Activated gamma-delta T cell (primary cell): ENCODE results near the gene RASL11A.
A peak's percentile ranks its signal among the peaks of the same experiment; 100 is the strongest.
"Not testable (repeated sequence)": the region's sequence is repeated elsewhere in the genome, so short reads cannot be mapped to it uniquely, and the experiment has no call there.

Experiments used
- DNase-seq: peaks from one replicate; lab custom pipeline; 2025; lab: John Stamatoyannopoulos, UW
- total RNA-seq, 2 donors: gene quantifications; one replicate each; lab custom pipeline; 2026; lab: John Stamatoyannopoulos, UW

RASL11A gene, protein sequence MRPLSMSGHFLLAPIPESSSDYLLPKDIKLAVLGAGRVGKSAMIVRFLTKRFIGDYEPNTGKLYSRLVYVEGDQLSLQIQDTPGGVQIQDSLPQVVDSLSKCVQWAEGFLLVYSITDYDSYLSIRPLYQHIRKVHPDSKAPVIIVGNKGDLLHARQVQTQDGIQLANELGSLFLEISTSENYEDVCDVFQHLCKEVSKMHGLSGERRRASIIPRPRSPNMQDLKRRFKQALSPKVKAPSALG
- total RNA-seq, result 0.48 to 0.61 reads per million in 2 donors

DNA sequence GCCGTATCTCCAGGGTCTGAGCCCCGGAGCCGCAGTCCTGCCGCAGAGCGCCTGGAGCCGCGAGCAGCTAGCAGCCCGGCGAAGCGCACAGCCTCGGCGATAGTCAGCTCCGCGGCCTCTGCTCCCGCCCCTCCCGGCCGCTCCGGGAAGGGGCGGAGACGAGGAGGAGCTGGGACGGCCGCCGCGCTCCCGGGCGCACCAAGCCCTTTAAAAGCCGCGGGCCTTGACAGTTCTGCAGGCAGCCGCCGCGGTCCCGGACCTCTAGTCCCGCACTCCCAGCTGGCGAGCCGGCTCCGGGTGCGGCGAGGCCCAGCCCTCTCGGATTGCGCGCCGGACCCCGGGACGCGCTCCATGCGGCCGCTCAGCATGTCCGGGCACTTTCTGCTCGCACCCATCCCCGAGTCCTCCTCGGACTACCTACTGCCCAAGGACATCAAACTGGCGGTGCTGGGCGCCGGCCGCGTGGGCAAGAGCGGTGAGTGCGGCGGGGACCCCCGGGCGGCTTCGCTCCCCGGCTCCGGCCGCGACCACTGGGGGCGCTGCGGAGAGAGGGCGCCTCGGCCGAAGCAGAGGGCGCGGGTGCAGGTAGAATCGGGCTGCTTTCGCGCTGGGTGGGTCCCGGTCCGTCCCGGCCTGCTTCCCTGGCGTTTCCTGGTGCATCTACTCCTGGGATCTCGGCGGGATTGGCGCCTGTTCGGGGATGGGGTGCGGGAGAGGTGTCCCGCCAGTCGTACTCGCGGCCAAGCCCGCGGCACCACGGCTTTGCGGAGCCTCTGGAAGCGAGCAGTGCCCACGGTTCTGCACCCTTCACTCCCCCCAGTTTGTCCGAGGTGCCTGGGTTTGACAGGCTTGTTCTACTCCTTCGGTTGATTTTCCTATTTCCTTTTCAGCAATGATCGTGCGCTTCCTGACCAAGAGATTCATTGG, at the start of gene RASL11A:
RASL11A (plus strand) TSS at position 237 of the 927 bp plus-strand sequence; CDS start at position 352, 115 bp downstream.
- peak; percentile 46 for DNase-seq

DNA sequence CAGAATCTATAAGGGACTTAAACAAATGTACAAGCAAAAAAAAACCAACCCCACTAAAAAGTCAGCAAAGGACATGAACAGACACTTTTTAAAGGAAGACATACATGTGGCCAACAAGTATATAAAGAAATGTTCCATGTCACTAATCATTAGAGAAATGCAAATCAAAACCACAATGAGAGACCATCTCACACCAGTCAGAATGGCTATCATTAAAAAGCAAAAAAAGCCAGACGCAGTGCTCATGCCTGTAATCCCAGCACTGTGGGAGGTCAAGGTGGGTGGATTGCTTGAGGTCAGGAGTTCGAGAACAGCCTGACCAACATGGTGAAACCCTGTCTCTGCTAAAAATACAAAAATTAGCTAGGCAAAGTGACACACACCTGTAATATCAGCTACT, 48.5 kb upstream of the RASL11A start:
- DNase-seq, result not testable (repeated sequence)

GRCh38 chr13:27226991-27227390, 43.6 kb upstream of the RASL11A start:
- DNase-seq, result no peak

- no peak for DNase-seq
These were observed 42.5 kb upstream of the RASL11A start for GRCh38 chr13:27228131-27228530.

- no peak for DNase-seq
These were observed 41.0 kb upstream of the RASL11A start for GRCh38 chr13:27229642-27230041.

DNA sequence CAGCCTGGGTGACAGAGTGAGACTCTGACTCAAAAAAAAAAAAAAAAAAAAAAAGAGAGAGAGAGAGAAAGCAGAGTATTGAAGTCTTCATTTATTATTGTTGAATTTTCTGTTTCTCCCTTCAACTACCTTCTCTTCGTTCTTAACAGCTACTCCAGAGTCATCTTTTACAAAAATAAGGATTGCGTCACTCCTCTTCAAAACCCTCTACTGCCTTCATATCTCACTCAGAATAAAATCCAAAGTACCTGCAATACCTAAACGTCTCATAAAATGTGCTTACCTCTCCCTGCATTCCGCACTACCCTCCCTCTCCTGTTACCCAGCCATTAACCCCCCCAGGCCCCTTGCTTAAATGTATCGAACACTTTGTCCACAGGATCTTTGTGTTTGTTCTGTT, 36.7 kb upstream of the RASL11A start:
- no peak for DNase-seq

- DNase-seq, result no peak
These were observed 34.2 kb upstream of the RASL11A start for GRCh38 chr13:27236478-27236877.

- DNase-seq, result no peak
These were observed 27.9 kb upstream of the RASL11A start for GRCh38 chr13:27242702-27243101.

DNA sequence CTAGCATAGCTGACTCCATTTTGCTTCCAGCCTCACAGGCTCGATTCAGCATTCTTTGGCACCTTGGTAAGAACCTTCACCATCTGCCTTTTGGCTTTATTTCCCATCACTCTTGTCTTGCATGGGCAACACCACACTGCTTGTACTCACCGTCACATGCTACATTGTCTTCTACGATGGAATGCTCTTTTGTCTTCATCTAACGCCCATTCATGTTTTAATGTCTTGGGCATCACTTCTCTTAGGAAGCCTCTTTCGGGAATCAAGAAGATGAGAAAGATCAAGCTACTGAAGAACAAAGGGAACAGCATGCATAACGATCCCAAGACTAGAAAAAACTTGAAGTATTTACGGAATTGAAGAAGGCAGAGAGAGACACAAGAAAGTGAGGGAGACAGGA, 25.0 kb upstream of the RASL11A start:
- DNase-seq, result no peak

GRCh38 chr13:27250833-27251165, 19.8 kb upstream of the RASL11A start:
- DNase-seq, result no peak

- DNase-seq, result peak; percentile 77
These were observed 19.2 kb upstream of the RASL11A start, which contains the start of gene RPL21 for GRCh38 chr13:27251166-27252091. Gene RPL21, plus strand, starts transcription at chr13:27251558. Its CDS starts 2,219 bp downstream, at chr13:27253777.

- no peak for DNase-seq
These were observed 18.2 kb upstream of the RASL11A start for GRCh38 chr13:27252467-27252866.

DNA sequence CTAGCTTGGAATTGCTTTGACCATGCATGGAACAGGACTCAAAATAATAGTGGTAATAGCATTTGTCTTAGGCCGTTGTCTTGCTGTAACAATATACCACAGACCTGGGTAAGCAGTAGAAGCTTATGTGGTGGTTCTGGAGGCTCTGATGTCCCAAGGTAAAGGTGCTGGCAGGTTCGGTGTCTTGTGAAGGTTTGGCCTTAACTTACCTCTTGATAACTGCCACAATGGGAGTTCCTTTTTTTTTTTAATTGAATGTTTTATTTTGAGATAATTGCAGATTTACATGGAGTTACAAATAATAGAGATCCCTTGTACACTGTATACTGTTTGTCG, 13.4 kb upstream of the RASL11A start:
- DNase-seq, result no peak

- DNase-seq, result no peak
These were observed 12.9 kb upstream of the RASL11A start for GRCh38 chr13:27257648-27258253.

DNA sequence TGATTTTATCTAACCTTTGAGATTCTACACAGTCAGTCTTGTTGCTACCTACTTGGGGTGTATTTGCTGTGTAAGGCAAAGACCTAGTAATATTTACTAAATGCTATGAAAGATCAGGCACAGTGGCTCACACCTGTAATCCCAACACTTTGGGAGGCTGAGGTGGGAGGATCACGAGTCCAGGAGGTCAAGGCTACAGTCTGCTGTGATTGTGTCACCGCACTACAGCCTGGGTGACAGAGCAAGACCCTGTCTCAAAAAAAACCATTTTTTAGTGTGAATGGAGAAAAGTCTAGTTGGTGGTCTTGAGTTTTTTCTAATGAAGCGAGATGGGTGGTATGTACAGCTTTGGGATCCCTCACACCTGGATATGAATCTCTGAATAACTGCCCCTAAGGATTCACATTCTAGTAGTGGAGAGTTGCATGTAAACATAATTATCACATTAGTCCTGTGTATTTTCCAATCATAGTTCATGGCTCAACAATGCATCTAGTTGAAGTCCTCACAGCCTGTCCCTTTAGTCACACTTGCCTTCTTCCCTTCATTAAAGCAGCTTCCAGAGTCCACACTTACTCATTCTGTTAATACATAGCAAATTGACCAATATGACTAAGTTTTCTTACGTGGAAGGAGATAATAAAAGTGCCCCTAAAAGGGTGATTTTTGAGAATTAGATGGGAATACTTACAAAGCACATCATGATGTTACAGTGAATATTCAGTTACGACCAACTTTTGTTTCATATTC, 11.8 kb upstream of the RASL11A start:
- DNase-seq, result no peak

GRCh38 chr13:27259831-27260230, 10.8 kb upstream of the RASL11A start:
- no peak for DNase-seq

GRCh38 chr13:27261396-27261795, 9.2 kb upstream of the RASL11A start:
- no peak for DNase-seq

DNA sequence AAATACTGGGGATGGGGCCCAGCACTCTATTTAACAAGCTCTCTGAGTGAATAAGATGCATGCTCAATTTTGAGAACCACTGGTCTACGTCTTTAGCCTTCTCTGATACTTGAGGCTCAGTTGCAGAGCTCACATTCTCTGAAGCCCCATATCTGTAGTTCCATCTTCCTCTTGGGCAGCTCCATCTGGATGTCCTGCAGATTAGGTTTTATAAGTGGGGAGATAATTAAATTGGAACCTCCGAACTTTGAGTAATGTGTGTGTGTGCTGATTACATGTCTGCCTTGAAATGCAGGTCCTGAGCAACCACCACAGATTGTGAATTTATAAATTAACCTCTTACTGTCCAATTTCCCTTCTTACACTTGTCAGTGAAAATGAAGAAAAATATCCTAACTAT, 7.2 kb upstream of the RASL11A start:
- no peak for DNase-seq

DNA sequence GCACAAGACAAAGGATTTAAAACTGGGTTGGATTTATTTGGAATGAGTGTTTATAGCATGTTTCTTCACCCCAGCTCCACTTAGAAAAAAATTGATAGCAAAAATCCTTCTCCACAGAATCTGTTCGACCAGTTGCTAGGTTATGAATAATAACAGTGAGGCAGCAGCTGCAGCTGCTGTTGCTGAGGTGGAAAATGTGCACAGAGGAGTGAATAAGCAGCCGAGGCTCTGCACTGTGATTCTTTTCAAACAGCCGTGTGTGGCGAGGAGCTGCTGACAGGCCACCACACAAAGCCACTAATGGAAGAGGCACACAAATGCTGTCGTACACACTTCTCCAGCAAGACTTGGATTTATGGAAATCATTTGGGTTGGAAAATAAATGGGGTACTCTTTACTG, 6.4 kb upstream of the RASL11A start:
- no peak for DNase-seq

DNA sequence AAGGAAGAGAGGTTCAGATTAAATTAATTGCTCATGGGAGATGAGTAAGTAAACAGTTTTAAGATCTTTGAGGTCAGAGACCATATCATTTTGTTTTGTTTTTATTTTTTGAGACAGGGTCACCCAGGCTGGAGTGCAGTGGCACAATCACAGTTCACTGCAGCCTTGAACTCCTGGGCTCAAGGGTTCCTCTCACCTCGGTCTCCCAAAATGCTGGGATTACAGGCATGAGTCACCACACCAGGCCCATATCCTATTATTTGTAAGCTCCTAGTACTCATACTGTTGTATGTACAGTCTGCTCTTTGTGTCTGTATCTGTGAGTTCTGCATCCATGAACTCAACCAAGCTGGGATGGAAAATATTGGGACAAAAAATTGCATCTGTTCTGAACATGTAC, 6.0 kb upstream of the RASL11A start:
- no peak for DNase-seq

- no peak for DNase-seq
These were observed 3.7 kb upstream of the RASL11A start for GRCh38 chr13:27266917-27267316.
